HFF-Myc (cell line): ENCODE data around the gene NUDT4.
"Not testable (repeated sequence)": the region's sequence is repeated elsewhere in the genome, so short reads cannot be mapped to it uniquely, and the experiment has no call there.

Experiments used
- DNase-seq: peaks from one replicate; pipeline ENCODE4 v3.0.0-alpha.2; 2011; ENCODE audit warnings: low read depth; ENCODE audit errors: extremely low read depth
- H3K4me3 ChIP-seq: replicated peaks from 2 replicates; pipeline ENCODE4 v1.5.1; 2011; ENCODE audit warnings: low read depth, mild to moderate bottlenecking, control low read depth, low read length
- TF ChIP-seq, protein P1 (sequence below): IDR thresholded peaks from 2 replicates; pipeline ENCODE4 v1.5.1; 2012; ENCODE audit warnings: mild to moderate bottlenecking, low read depth, low read length, control low read depth; ENCODE audit errors: missing control alignments

Gene NUDT4

DNA sequence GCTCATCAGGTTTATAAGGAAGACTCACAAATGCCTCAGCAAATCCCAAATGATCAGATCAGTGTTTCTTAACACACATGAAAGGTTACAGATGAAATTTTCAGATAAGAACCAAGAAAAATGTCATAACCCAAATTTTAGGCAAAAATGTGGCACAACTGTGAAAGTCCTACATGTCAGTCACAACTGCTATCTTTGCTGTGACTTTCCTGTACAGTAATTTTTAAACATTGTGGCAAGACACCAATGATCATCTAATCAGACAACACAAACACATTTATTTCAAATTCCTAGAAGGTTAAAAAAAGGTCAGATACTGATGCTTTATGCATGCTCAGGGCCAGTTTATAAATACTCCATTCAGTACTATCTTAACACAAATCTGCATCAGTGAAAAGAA lies 31.1 kb downstream of the NUDT4 start:
- DNase-seq = no peak
- TF ChIP-seq, protein P1, sequence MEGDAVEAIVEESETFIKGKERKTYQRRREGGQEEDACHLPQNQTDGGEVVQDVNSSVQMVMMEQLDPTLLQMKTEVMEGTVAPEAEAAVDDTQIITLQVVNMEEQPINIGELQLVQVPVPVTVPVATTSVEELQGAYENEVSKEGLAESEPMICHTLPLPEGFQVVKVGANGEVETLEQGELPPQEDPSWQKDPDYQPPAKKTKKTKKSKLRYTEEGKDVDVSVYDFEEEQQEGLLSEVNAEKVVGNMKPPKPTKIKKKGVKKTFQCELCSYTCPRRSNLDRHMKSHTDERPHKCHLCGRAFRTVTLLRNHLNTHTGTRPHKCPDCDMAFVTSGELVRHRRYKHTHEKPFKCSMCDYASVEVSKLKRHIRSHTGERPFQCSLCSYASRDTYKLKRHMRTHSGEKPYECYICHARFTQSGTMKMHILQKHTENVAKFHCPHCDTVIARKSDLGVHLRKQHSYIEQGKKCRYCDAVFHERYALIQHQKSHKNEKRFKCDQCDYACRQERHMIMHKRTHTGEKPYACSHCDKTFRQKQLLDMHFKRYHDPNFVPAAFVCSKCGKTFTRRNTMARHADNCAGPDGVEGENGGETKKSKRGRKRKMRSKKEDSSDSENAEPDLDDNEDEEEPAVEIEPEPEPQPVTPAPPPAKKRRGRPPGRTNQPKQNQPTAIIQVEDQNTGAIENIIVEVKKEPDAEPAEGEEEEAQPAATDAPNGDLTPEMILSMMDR = no peak
- H3K4me3 ChIP-seq = no peak overlapping the region

DNA sequence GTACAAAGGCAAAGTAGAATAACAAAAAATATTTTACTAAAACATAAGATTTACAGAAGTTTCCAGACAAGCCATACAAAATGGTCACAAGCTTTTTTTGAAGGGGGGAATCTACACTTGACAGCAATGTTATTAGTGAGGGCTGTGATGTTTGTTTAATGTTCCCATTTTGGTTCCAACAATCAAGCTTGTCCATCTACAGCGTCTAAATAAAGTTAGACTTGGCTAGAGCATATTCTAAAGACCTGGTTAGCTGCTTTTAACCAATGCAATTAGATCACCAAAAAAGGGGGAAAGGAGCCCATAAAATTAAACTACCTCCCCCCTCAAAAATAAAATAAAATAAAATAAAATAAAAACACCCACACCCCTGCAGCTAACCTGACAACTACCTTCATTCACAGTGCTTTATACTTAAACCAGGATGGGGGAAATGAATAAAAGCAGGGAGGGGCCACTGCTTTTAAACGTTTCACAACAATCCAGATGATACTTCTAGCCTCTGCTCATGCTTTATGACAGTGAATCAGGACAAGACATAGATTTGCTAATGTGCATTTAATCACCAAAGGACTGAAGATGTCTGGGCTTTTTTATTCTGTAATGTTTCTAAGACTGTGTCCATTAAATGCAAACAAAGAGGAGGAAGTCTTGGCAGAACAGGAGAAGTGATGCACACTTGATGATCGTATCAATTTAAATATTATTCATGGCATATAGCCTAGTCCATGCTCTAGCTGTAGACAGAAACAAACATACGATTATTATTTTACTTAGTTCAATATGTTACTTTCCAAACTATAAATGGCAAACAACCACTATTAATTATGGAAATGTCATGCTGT lies 31.8 kb downstream of the NUDT4 start:
- not testable (repeated sequence) for H3K4me3 ChIP-seq, DNase-seq

DNA sequence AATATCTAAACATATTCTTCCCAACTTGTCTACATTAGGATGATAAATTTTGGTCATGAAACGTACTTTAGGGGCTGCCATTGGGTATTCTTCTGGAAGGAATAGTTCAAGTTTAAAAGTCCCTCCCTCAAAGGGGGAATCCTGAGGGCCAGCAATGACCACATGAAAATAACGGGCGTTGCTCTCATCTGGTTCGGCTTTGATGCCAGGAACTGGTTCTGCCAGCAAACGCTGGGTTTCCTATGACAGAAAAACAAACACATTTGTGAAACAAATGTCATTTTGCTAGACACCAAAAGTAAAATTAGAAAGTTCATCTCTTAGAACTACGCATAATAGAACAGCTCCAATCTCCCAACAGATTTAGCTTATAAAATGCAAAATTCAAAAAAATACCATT lies 33.3 kb downstream of the NUDT4 start:
- not testable (repeated sequence) for H3K4me3 ChIP-seq, DNase-seq

DNA sequence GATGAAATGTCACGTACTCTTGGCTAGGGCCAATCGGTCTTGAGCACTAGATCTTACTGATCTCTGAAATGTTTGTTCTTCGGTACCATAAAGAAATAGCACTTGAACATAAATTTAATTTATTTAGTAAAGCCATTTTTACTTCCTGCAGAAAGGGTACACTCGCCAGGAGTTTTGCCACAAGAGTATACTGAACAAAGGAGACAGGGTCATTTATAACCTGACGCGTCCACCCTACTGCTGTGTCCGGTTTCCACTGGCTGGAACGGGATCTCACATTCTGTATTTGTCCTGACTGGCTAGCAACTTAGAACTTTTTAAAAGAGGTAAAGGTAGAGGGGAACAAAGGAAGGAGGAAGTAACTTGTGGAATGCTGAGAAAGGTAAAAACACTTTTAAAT lies 34.7 kb downstream of the NUDT4 start:
- DNase-seq, H3K4me3 ChIP-seq: not testable (repeated sequence)

DNA sequence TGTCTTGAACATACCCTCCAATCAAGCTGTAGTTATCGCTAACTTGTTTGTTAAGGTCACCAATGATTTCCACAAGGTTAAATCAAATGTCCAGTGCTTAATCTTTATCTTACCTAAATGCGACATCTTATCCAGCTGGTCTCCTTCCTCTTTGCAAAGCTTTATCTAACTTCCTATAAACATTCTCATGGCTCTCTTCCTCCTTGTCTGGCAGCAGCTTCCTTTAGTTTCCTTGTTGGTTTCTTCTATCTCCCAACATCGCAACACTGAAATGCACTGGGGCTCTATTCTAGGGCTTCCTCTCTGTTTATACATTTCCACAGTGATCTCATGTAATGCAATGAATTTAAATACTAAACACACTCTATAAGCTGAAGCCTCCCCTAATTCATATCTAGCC lies 35.3 kb downstream of the NUDT4 start:
- TF ChIP-seq, protein P1 = no peak
- no peak overlapping the region for H3K4me3 ChIP-seq
- DNase-seq = no peak

DNA sequence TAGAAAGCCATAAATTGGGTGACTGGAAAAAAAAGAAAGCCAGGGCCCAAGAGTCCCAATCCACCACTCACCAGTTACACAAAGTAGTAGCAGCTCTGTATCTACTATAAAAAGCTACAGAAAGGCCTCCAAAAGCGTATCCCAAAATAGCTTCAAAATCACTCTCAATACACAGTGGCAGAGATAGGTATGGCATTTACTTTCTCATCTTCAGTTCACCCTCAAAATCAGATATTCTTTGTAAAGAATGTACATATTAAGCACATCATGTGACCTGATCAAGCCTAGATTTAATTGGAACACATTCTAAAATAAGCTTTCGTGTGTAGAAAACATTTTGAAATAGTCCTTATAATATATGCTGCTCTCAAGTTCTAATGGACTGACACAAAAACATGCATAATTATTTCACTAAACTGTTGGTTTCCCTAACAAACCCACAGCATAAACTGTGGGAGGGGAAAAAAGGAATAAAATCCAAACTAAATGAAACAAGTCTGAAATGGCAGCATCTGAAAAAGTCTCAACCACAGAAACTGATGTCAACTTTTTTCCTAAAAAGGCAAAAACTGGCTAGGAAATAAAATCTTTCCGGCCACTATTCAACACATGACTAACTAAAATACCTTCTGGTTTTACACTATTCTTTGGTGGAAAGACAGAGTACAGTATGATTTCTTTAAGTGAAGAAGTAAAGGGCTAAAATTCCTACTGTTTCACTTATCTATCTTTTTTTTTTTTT lies 38.2 kb downstream of the NUDT4 start:
- H3K4me3 ChIP-seq = no peak overlapping the region
- peak; percentile 24 for DNase-seq
- TF ChIP-seq, protein P1 = no peak

DNA sequence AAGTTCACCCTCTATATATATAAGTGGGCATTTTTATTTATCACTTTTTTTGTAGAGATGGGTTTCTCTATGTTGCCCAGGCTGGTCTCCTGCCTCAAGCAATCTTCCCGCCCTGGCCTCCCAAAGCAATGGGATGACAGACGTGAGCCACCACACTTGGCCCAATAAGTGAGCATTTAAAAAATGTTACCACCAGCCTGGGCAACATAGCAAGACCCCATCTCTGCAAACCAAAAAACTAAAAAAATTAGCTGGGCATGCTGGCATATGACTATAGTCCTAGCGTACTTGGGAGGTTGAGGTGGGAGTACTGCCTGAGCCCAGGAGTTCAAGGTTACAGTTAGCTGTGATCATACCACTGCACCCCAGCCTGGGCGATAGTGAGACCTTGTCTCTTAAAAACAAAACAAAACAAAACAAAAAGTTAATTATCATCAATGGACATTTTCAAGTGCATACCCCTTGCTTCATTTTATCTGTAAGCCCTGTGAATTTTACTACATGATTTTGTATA lies 40.3 kb downstream of the NUDT4 start:
- TF ChIP-seq, protein P1 = no peak
- H3K4me3 ChIP-seq = no peak overlapping the region
- DNase-seq = no peak

DNA sequence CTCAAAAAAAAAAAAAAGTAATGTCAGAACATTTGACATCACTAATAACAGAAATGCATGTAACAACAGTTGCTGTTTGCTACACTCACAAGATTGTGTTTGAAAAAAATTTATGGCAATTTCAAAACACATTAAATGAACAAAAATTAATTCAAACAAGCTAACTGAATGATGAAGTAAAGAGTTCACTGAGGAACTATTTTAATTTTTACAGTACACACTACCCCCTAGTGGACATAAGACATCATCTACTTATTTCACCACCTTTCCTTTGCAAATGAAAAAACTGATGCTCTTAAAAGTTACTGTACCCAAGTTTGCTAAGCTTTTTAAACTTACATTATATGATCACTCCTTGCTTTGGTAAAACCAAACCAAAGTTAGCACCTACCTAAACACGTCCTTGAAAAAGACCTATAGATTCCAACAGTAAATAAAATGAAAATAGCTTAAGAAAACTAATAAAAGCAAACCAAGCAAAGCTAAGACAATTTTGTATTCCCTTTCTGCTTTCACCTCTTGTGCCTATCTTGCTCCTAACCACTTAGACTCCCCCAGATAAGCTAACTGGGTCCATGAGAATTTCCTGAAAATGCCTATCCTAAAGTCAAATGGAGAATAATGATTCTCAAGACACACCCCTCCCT lies 41.8 kb downstream of the NUDT4 start:
- TF ChIP-seq, protein P1 = peak; percentile 39
- peak; percentile 21 for DNase-seq
- H3K4me3 ChIP-seq = no peak overlapping the region
